ENCODE measurements around the gene TROAP.
A peak's percentile ranks its signal among the peaks of the same experiment; 100 is the strongest.
"Not testable (repeated sequence)": the region's sequence is repeated elsewhere in the genome, so short reads cannot be mapped to it uniquely, and the experiment has no call there.

The TROAP gene

DNA sequence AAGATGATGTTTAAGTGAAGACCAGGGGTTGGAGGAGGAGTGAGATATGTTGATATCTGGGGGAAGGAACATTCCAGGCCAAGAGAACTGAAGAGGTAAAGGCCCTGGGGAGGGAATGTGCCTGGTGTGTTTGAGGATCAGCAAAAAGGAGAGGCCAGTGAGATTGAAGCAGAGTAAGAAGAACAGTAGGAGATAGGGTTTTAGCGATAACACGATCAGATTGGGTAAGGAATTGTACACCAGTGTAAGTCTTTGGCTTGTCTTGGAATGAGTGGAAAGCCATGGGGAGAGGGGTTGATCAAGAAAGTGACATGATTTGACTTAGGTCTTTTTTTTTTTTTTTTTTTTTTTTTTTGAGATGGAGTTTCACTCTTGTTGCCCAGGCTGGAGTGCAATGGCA, 4.8 kb downstream of the TROAP start:
- DNase-seq (ENCODE audit: low read depth, low spot score) = no peak

DNA sequence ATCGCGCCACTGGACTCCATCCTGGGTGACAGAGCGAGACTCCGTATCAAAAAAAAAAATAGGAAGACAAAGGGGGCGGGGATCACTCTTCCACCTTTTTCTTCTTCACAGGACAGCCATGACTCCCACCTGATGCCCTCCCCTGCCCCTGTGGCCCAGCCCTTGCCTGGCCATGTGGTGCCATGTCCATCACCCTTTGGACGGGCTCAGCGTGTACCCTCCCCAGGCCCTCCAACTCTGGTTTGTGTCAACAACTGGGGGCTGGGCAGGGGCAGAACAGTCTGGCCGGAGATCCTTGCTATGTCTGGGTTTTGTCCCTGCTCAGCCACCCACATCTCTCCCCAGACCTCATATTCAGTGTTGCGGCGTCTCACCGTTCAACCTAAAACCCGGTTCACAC, 5.8 kb downstream of the TROAP start:
- no peak for DNase-seq (ENCODE audit: low read depth, low spot score)

DNA sequence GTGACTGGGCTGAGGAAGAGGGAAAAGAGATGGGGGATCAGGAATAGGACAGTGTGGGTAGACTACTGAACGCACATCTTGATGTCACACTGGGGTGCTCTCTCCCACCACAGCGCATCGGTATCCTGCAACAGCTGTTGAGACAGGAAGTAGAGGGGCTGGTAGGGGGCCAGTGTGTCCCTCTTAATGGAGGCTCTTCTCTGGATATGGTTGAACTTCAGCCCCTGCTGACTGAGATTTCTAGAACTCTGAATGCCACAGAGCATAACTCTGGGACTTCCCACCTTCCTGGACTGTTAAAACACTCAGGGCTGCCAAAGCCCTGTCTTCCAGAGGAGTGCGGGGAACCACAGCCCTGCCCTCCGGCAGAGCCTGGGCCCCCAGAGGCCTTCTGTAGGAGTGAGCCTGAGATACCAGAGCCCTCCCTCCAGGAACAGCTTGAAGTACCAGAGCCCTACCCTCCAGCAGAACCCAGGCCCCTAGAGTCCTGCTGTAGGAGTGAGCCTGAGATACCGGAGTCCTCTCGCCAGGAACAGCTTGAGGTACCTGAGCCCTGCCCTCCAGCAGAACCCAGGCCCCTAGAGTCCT, 7.1 kb downstream of the TROAP start:
- DNase-seq (ENCODE audit: low read depth, low spot score) = no peak

DNA sequence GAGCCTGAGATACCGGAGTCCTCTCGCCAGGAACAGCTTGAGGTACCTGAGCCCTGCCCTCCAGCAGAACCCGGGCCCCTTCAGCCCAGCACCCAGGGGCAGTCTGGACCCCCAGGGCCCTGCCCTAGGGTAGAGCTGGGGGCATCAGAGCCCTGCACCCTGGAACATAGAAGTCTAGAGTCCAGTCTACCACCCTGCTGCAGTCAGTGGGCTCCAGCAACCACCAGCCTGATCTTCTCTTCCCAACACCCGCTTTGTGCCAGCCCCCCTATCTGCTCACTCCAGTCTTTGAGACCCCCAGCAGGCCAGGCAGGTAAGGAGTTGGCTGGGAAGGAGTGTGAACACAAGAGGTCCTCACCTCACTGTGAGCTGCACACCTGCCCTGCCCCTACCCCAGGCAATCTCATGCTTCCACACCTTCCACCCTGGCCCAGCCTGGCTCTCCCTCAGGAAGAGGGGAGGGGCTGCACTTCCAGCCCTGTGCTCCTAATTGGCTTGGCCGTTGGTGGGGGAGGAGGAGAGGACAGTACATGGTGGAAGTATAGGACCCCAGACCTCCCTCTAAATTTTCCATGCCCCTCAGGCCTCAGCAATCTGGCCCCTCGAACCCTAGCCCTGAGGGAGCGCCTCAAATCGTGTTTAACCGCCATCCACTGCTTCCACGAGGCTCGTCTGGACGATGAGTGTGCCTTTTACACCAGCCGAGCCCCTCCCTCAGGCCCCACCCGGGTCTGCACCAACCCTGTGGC, 7.8 kb downstream of the TROAP start:
- DNase-seq (ENCODE audit: low read depth, low spot score) = no peak

DNA sequence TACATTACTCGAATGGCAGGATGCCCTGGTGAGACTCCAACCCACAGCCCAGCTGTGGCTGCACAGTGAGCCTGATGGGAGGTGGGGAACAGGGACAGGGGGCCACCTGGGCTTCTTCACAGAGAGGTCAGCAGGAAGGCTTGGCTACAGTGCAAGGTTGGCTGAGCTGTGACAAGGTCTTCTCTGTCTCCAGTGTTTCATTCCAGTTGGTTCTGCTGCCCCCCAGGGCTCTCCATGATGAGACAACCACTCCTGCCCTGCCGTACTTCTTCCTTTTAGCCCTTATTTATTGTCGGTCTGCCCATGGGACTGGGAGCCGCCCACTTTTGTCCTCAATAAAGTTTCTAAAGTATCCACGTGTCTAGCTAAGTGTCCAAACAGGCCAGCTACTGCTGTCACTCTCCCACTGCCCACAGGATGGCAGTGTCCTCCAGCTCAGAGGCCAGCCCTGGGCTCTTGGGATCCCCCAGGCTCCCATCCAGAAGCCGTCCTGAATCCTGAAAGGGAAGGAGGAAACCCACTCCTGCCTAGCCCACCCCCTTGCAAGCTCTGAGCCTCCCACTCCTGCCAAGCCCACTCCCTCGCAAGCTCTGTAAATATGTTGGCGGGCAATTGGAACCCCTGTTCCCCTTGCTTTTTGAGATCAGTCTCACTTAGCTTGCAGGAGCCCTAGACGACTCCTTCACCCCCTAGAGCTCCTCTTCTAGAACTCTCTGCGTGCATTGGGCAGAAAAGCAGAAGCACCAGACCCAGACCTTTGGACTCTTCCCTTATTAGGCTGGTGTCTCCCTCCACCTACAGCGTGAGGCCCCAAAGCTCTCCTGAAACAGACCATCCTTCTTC, 8.5 kb downstream of the TROAP start:
- DNase-seq (ENCODE audit: low read depth, low spot score) = no peak

DNA sequence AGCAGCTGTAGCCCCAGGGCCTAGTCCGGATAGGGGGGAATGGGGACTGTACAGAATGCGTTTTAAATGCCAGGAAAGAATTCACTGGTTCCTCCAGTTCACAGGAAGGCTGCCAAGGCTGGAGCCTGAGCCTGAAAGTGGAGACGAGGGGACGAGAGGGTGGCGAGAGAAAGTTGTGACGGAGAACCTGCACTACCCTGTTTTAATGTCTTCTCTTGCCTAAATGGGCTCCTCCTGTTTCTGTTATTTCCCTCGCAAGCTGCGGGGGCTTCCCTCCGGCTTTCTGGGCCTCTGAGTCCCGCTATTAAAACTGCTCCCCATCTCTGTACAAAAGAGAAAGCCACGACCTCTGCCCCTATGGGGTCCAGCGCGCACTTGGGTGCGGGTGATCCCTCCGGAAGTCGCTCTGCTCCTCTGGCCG, 9.4 kb downstream of the TROAP start:
- DNase-seq (ENCODE audit: low read depth, low spot score) = no peak

DNA sequence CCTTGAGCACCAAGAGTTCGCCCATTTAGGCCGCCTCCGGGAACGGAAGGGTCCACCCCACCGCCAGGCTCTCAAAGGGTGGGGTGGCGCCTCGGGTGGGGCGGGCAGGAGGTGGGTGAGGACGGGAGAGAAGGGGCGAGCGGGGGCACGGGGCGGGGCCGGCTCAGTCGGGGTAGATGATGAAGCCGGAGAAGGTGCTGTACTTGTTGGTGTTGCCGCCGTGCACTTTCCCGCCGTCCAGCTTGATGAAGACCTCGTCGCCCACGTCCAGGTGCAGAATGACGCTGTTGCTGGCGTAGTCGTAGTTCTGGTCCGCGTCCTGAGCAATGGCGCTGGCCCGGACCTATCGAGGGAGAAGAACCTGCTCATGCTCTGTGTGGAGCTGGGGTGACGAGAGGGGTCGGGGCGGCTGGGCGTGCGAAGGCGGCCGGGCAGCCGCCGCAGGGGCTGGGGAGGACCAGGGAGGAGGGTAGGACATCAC, 9.9 kb downstream of the TROAP start:
- no peak for DNase-seq (ENCODE audit: low read depth, low spot score)

DNA sequence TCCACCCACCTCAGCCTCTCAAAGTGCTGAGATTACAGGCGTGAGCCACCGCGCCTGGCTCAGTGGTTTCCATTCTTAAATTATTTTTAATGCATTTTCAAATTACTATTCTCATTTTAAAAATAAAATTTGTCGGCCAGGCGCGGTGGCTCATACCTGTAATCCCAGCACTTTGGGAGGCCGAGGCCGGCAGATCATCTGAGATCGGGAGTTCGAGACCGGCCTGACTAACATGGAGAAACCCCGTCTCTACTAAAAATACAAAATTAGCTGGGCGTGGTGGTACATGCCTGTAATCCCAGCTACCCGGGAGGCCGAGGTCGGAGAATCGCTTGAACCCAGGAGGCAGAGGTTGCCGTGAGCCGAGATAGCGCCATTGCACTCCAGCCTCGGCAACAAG, 10.7 kb downstream of the TROAP start:
- DNase-seq (ENCODE audit: low read depth, low spot score) = not testable (repeated sequence)

DNA sequence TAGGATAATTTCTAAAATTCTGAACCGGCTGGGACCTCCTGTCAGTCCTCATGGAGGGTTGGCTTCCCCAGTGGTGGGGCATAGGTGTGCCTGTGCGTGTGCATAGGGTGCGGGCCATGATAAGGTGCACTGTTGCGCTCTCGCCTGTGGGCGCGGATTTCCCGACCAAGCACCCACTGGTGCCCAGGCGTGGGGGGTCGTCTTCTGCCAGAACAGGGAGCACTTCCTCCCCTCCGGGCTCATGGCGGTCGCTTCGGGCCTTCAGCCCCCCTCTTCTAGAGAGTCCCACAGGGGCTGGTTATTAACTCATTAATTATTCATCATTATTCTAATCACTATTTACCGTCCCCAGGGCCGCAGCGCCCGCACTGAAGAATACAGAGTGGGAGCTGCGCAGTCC, 11.2 kb downstream of the TROAP start:
- DNase-seq (ENCODE audit: low read depth, low spot score) = no peak

DNA sequence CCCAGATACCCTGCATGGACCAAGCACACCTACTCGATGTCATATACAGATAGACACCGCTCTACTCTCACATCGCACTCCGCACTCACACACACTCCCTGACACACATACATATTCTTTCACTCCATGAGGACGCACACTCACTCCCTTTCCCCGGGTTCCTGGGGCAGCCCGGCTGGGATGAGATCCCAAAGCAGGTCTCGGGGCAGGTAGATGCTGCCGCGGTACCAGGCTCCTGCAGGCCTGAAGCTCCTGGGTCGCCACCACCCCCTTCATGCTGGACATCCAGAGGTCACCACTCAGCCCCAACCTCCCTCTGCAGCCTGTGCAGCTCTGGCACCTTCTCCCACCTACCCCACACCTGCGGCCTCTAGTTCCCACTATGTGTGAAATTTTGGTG, 11.6 kb downstream of the TROAP start:
- DNase-seq (ENCODE audit: low read depth, low spot score) = no peak

DNA sequence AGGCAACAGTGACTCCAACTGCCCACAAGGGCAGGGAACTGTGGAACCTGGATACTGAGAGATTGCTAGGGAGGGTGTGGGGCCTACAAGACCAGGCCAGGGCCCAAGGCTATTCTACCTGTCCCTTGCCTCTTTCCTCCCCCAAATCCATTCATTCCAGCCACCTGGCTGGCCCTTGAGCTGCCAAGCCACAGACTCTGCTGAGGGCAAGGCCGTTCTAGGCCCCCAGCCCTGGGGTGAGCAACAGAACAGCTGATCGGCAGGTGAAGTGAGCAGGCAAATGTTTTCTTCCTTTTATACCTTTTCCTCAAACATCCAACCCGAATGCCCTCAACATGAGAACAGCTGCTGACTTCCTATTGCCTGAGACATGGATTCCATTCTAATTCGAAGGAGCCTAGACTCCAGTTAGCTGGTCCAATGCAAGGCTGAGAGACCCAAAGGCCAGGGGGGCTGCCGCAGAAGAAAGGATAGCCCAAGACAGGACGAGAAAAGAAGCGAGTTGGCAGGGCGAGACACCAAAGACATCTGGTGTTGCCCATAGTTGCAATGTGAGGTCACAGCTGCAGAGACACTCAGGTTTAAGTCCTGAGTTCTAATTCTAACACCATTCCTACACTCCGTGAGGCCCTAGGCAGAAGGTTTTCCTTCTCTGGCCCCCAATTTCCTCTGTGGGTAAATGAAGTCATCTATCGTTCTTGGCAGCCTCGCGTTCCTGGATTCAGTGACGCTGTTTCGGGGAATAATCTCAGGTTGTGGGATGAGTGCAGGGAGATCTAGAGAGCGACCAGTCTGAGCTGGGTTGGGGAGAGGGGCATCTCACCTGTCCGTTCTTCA, 12.3 kb downstream of the TROAP start:
- DNase-seq (ENCODE audit: low read depth, low spot score) = no peak

DNA sequence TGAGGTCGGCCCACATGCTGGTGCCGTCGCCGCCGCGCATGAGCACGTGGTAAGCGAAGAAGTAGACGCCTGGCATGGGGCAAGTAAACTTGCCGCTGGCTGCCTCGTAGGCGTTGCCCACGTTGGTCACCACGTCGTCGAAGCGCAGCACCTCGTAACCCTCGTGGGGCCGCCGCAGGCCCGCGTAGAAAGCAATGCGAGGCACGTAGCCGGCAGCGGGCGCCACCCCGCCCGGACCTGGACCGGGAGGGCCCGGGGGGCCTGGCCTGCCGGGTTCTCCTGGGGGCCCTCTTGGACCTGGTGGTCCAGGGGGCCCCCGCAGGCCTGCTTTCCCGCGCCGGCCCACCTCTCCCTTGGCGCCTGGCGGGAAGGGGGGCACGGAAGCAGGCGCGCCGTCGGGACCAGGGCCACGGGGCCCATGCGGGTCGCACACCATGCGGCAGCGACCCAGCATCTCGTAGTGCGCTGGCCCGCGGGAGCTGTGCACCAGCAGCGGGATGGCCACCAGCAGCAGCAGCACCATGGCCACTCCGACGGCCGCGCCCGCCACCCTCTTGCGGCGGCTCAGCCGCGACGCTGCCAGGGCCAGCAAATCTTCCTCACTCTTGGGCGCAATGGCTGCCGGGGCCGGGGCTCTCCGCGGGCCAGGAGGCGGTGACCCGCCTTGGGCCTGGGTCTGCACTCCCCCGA, 13.0 kb downstream of the TROAP start:
- DNase-seq (ENCODE audit: low read depth, low spot score) = no peak

DNA sequence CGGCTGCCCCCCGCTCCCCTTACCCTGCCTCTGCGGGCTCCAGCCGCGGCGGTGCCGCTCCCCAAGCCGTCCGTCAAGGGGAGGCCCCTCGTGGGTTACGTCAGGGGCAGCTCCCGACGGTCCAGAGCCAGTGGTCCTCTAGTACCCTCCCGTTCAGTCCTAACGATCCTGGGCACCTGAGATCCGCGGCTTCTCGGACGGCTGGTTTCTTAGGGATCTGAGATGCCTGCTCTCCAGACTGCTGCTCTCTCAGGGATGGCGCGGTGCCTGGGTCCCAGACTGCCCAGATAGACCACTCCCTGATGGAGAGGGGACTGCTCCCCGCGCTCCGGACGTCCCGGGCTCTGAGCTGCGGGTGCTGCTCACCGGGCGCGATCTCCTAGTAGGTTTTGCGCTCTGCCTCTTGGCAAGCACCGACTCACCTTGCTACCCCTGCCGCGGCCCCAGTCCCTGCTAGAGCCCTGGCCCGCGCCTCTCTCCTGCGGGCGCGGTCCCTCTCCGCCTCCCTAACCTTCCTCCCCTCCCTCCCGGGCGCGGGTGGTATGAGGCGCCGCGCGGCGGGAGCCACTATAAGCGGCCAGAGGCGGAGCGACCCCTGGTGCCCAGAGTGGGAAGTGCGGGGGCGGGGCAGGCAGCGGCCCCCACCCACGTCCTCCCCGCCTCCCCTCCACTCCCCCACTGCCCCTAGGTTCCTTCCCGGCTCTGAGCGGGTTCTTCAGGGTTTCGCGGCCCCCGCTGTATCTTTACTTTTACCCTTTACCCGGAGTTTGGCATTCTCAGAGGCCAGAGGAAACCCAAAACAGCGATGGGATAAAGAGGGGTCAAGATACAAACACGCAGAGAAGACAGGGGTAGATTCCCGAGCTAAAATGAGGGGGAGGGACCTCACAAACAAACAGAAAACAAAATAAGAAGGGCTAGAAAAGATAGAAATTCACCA, 13.9 kb downstream of the TROAP start, which contains the start of gene C1QL4:
Gene C1QL4, minus strand, starts transcription at position 544 of the 940 bp plus-strand sequence. CDS start 711 bp downstream, outside the sequence.
- peak; percentile 71 for DNase-seq (ENCODE audit: low read depth, low spot score)

DNA sequence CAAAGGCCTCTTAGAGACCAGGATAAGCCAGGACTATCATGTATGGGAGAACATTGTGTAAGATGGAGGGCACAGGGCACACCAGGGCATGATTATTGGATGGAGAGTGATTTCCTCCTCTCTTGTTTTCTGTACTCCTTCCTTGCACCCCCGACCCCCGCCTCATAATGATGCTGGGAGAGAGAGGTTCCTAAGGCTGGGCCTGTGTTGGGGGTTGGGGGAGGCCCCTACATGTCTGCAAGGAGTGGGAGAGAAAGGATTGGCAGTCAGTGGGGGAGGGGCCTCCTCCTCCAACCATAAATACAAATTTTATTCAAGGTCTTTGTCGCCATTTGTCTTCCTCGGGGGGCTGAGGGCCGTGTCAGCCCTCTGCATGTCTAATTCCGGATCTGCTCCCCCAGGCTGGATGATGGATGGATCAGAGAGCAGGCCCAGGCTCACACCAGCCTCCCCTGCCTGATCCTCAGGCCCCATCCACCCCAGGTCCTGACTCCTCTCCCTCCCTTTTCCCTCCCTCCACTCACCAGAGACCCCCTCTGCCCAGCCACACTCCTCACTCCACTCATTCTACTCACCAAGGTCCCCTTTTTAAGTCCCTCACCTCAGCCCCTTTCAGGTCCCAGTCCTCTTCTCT, 15.9 kb downstream of the TROAP start:
- DNase-seq (ENCODE audit: low read depth, low spot score) = no peak

DNA sequence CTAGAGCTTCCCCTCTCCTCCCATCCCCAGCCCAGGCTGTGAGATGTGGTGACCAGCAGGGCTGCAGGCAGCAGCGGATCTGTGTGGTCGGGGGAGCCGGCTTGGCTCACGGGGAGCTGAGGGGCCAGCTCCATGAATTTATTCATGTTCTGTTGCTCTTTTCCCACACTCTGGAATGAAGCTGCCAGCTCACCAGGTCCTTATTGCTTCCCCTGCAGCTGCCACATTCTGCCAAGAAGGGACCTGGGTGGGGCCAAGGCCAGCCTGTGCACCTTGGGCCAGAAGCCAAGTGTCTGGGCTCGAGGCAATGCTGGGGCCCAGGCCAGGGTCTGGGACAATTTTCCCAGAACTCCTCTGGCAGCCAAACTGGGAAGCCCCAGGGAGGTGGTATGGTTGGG, 16.4 kb downstream of the TROAP start:
- DNase-seq (ENCODE audit: low read depth, low spot score) = no peak

DNA sequence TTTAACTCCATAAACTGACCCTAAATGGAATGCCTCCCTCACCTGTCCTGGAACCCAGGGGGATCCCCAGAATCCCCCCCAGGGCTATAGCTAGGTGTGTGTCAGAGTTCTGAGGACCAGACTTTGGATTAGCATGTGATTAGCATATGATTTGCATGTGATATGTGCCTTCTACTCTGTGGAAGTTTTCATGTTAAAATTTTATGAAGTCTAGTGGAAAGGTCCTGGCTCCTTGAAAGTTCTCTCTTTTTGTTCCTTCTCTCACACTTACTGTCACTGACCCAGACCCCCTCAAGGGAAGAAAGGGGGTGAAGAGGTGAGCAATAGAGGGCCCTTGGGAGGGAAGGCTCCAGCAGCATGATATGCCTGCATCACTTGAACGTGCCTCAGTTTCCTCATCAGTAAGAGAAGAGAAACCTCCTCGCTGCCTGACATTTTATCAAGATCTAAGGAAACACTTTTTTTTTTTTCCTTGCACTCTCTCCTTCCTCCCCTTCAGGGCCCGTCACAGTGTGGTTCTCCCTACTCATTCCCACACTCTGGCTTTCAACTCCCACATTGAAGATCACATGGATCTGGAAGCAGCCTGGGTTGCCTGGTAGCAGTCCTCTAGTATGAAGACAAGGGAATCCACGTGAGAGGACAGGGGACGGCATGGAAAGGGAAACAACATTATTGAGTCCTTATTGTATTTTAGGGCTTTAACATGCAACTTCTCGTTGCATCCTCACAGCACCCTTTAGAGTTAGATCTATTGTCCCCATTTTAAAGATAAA, 17.2 kb downstream of the TROAP start:
- DNase-seq (ENCODE audit: low read depth, low spot score) = no peak

DNA sequence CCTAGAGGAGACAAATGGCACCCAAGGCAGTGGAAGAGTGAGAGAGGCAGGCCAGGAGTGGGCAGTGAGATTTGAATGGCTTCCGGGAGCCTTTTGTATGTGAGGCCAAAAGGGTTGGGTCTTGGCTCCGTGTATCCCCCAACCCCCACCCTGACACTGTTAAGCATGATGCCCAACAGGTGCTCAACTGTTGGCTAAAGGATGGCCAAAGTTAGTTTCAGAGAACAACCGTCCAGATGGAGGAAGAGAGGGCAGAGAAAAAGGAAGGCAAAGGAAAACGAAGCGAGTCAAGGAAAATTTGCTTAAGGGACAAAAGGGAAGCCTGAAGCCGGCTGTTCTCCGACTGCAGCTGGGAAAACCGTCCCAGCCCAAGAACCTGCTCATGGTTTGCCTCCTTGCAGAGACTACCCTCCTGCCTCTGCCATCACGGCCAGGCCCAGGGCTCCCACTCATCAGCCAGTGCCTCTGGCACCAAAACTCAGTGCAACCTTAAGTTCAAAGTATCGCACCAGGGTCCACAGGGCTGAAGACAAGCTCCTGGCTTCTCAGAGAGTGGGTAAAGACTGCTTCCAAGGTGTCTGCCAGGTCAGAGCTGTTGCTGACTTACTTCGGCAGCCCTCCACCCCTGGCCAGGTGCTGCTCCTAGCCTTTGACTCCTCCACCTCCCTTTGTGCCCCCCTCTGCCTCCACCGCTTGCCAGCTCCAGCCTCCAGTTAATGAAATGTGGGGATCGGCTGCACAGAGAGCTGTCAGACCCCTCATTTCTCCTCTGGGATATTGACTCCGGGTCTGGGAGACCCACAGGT, 18.1 kb downstream of the TROAP start:
- no peak for DNase-seq (ENCODE audit: low read depth, low spot score)

DNA sequence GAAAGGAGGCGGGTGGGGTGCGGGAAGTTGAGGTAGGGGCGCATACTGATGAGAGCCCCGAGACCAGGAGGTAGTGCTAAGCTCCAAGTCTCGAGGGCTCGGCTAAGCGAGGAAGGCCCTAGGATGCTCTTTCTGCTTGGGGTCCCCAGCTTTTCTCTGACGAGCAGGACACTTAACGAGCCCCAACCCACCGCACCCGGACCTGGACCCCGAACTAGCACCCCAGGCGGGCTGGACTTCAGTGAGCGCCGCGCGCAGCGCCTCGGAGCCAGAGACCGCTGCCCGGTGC, 18.7 kb downstream of the TROAP start:
- no peak for DNase-seq (ENCODE audit: low read depth, low spot score)
